HUES6 (cell line): ENCODE results near the gene PLA2G4F.

Experiments
- H3K27ac ChIP-seq: 2 replicates; pipeline ENCODE4 v1.7.0; 2013; ENCODE audit warnings: low read depth, mild to moderate bottlenecking, low read length, inconsistent platforms
- H3K27me3 ChIP-seq: 2 replicates; pipeline ENCODE4 v1.6.1; 2013; ENCODE audit warnings: low read length; ENCODE audit not compliant: control insufficient read depth, insufficient read depth
- H3K36me3 ChIP-seq: 2 replicates; pipeline ENCODE4 v1.6.1; 2013; ENCODE audit warnings: low read length; ENCODE audit not compliant: control insufficient read depth, insufficient read depth
- H3K4me1 ChIP-seq: 2 replicates; pipeline ENCODE4 v1.6.1; 2013; ENCODE audit warnings: low read length; ENCODE audit not compliant: control insufficient read depth, insufficient read depth
- H3K4me3 ChIP-seq: 2 replicates; pipeline ENCODE4 v1.5.1; 2013; ENCODE audit warnings: low read depth, low read length
- H3K9ac ChIP-seq: one replicate; pipeline ENCODE4 v1.6.1; 2013; ENCODE audit warnings: mild to moderate bottlenecking, low read length
- H3K9me3 ChIP-seq: 2 replicates; pipeline ENCODE4 v1.6.1; 2013; ENCODE audit warnings: low read depth, low read length; ENCODE audit not compliant: control insufficient read depth, insufficient read depth

PLA2G4F gene

GRCh38 chr15:42153874-42154211 is 2.6 kb downstream of the PLA2G4F start:
- no peaks in the 10 kb centered on the region for H3K9me3 ChIP-seq
- no peak overlapping the region for H3K27ac ChIP-seq
- H3K4me3 ChIP-seq = no peak overlapping the region
- H3K27me3 ChIP-seq = no peaks in the 10 kb centered on the region
- H3K36me3 ChIP-seq = peaks cover 2% of the 10 kb centered on the region
- H3K9ac ChIP-seq = no peak overlapping the region
- H3K4me1 ChIP-seq = peaks cover 6% of the 10 kb centered on the region; the same call in 1 of the 2 replicates

GRCh38 chr15:42152921-42153698 is 3.3 kb downstream of the PLA2G4F start:
- H3K9me3 ChIP-seq = no peaks in the 10 kb centered on the region

GRCh38 chr15:42152196-42152920 is 4.1 kb downstream of the PLA2G4F start:
- Histone ChIP-seq H3K27me3 (no peaks in the 10 kb centered on the region), H3K36me3 (no peaks in the 10 kb centered on the region), H3K9ac (no peak overlapping the region), H3K27ac (no peak overlapping the region), H3K4me1 (peaks cover 6% of the 10 kb centered on the region; the same call in 1 of the 2 replicates), H3K9me3 (no peaks in the 10 kb centered on the region), H3K4me3 (no peak overlapping the region)

More at GRCh38 chr15:42152921-42153698, 3.3 kb downstream of the PLA2G4F start:
- Histone ChIP-seq H3K27ac (no peak overlapping the region), H3K36me3 (no peaks in the 10 kb centered on the region), H3K27me3 (no peaks in the 10 kb centered on the region), H3K9ac (no peak overlapping the region), H3K4me1 (peaks cover 6% of the 10 kb centered on the region; the same call in 1 of the 2 replicates), H3K4me3 (no peak overlapping the region)

- Histone ChIP-seq H3K9me3 (no peaks in the 10 kb centered on the region), H3K36me3 (no peaks in the 10 kb centered on the region), H3K27ac (no peak overlapping the region), H3K4me3 (no peak overlapping the region), H3K27me3 (no peaks in the 10 kb centered on the region), H3K9ac (no peak overlapping the region), H3K4me1 (peaks cover 11% of the 10 kb centered on the region; the same call in 1 of the 2 replicates)
Observed at GRCh38 chr15:42151736-42152135, 4.7 kb downstream of the PLA2G4F start.

GRCh38 chr15:42151141-42151561 is 5.3 kb downstream of the PLA2G4F start:
- peaks cover 5% of the 10 kb centered on the region; the same call in 1 of the 2 replicates for H3K4me1 ChIP-seq
- H3K9ac ChIP-seq = no peak overlapping the region
- H3K27ac ChIP-seq = no peak overlapping the region
- H3K36me3 ChIP-seq = no peaks in the 10 kb centered on the region
- no peaks in the 10 kb centered on the region for H3K9me3 ChIP-seq
- H3K27me3 ChIP-seq = no peaks in the 10 kb centered on the region
- no peak overlapping the region for H3K4me3 ChIP-seq

GRCh38 chr15:42150219-42150970 is 6.0 kb downstream of the PLA2G4F start:
- H3K4me1 ChIP-seq = peaks cover 5% of the 10 kb centered on the region; the same call in 1 of the 2 replicates
- H3K9ac ChIP-seq = no peak overlapping the region

GRCh38 chr15:42149493-42150218 is 6.8 kb downstream of the PLA2G4F start:
- H3K4me3 ChIP-seq = no peak overlapping the region
- H3K9me3 ChIP-seq = no peaks in the 10 kb centered on the region
- H3K36me3 ChIP-seq = no peaks in the 10 kb centered on the region
- H3K4me1 ChIP-seq = peaks cover 5% of the 10 kb centered on the region; the same call in 1 of the 2 replicates
- H3K27ac ChIP-seq = no peak overlapping the region
- no peaks in the 10 kb centered on the region for H3K27me3 ChIP-seq
- H3K9ac ChIP-seq = no peak overlapping the region

More at GRCh38 chr15:42150219-42150970, 6.0 kb downstream of the PLA2G4F start:
- Histone ChIP-seq H3K27ac (no peak overlapping the region), H3K9me3 (no peaks in the 10 kb centered on the region), H3K4me3 (no peak overlapping the region), H3K27me3 (no peaks in the 10 kb centered on the region), H3K36me3 (no peaks in the 10 kb centered on the region)

GRCh38 chr15:42148808-42149492 is 7.5 kb downstream of the PLA2G4F start:
- no peaks in the 10 kb centered on the region for H3K27me3 ChIP-seq
- no peaks in the 10 kb centered on the region for H3K9me3 ChIP-seq
- no peak overlapping the region for H3K9ac ChIP-seq
- H3K27ac ChIP-seq = no peak overlapping the region
- H3K36me3 ChIP-seq = no peaks in the 10 kb centered on the region
- H3K4me3 ChIP-seq = no peak overlapping the region
- peaks cover 5% of the 10 kb centered on the region; the same call in 1 of the 2 replicates for H3K4me1 ChIP-seq

GRCh38 chr15:42147431-42147735 is 9.1 kb downstream of the PLA2G4F start:
- H3K9ac ChIP-seq = no peak overlapping the region
- no peaks in the 10 kb centered on the region for H3K9me3 ChIP-seq
- no peak overlapping the region for H3K4me3 ChIP-seq
- peaks cover 5% of the 10 kb centered on the region; the same call in 1 of the 2 replicates for H3K4me1 ChIP-seq
- H3K27ac ChIP-seq = no peak overlapping the region
- H3K36me3 ChIP-seq = no peaks in the 10 kb centered on the region
- H3K27me3 ChIP-seq = no peaks in the 10 kb centered on the region
